K562 (cell line): ENCODE results near the gene ARID3C.

ENCODE experiments used
- BRCA1 ChIP-seq, 2 experiments: fragments of 450-650 bp in 1 of 2; sonication (generic) in 1 of 2; formaldehyde crosslinking in 1 of 2; IDR thresholded peaks; 2 replicates each; pipeline versions ENCODE4 v1.5.0 to v1.6.1; 2017 to 2020; ENCODE audit warnings: mild to moderate bottlenecking in 1 of 2, missing genetic modification reagents in 1 of 2
- EP300 ChIP-seq: IDR thresholded peaks from 2 replicates; pipeline ENCODE4 v1.6.1; 2012; ENCODE audit warnings: low read length, improper control_type of control experiment
- EZH2 ChIP-seq: IDR thresholded peaks from 2 replicates; pipeline ENCODE4 v1.6.1; 2012; ENCODE audit warnings: low read depth, mild to moderate bottlenecking, inconsistent platforms, low read length, borderline replicate concordance
- MYC ChIP-seq, 2 experiments: fragments of 250-450 bp in 1 of 2; sonication (Bioruptor Pico) in 1 of 2; IDR thresholded peaks; 2 replicates each; pipeline versions ENCODE4 v1.5.1 to v1.6.1; 2012 to 2021; ENCODE audit warnings: low read depth in 2 of 2, borderline replicate concordance in 1 of 2, improper control_type of control experiment in 1 of 2, low read length in 1 of 2, mild to moderate bottlenecking in 1 of 2, moderate library complexity in 1 of 2
- YY1 ChIP-seq, 3 experiments: IDR thresholded peaks; 2 replicates each; pipeline ENCODE4 v1.6.1; 2011; ENCODE audit warnings: low read length in 2 of 3, mild to moderate bottlenecking in 2 of 3, moderate library complexity in 2 of 3, borderline replicate concordance in 1 of 3, control low read depth in 1 of 3, low read depth in 1 of 3; ENCODE audit not compliant: insufficient read depth in 3 of 3, insufficient replicate concordance in 2 of 3, control insufficient read depth in 1 of 3, insufficient read length in 1 of 3; ENCODE audit errors: extremely low read depth in 1 of 3
- ZNF830 ChIP-seq: fragments of 250-450 bp; sonication (Bioruptor Pico); IDR thresholded peaks from 2 replicates; pipeline ENCODE4 v1.5.0; 2021; ENCODE audit warnings: mild to moderate bottlenecking
- TF ChIP-seq, protein P1 (sequence below): sonication (generic); formaldehyde crosslinking; IDR thresholded peaks from 2 replicates; pipeline ENCODE4 v1.8.1; 2023; ENCODE audit warnings: mild to moderate bottlenecking, missing genetic modification reagents
- TF ChIP-seq, protein P2 (sequence below), 2 experiments: fragments of 450-650 bp; formaldehyde crosslinking in 1 of 2; IDR thresholded peaks; 2 replicates each; pipeline versions ENCODE4 v1.4.0 to v1.6.1; 2014 to 2020; ENCODE audit warnings: mild to moderate bottlenecking in 2 of 2, borderline replicate concordance in 1 of 2, low read depth in 1 of 2

DNA sequence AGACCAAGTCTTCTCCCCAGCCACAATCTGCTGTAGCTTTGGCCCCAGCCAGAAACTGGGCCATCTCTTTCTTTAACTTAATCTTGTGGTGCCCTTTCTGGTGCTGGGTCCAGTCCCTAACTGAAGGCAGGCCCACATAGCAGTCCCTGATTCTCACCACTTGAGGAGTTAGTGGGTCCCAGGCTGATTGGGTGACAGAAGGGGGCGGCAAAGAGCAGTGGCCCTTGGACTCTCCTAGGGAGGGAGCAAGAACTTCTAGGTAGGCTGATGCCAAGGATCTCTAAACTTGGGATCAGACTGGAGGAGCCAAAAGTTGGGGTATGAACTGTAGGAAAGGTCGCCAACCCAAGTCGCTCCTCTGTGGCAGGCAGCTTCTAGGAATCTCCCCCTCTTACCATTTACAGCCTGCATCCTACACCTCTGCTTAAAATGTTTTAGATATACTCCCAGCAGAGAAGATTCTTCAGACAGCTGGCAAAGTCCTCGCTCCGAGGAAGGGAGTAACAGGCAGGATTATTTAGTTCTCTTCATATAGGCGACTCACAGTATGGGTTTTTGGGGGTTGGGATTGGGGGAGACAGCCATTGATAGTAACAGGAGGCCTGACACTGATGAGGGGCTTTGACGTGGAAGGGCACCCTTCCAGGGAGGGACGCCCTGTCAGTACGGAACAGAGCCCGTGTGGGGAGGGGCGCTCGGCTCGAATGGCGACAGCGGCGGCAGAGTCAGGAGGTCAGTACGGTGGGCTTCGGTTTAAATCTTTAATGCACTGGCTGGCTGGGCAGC lies 35.6 kb upstream of the ARID3C start:
- TF ChIP-seq MYC (IDR thresholded peaks at IDR 0.05; ENCODE audit: low read depth, low read length) (no peak), MYC (CRISPR knock-in tag; IDR thresholded peaks at IDR 0.05; ENCODE audit: borderline replicate concordance, low read depth) (no peak), EP300 (no peak), BRCA1 (IDR thresholded peaks at IDR 0.05) (no peak), BRCA1 (CRISPR knock-in tag; IDR thresholded peaks at IDR 0.05) (no peak), ZNF830 (CRISPR knock-in tag) (no peak), YY1 (IDR thresholded peaks at IDR 0.05; ENCODE audit: borderline replicate concordance in 1 of 3, control insufficient read depth in 1 of 3, extremely low read depth in 1 of 3, insufficient read depth in 3 of 3, insufficient read length in 1 of 3, insufficient replicate concordance in 2 of 3, low read depth in 1 of 3, low read length in 2 of 3) (no peak), EZH2 (no peak)
- TF ChIP-seq, protein P1, sequence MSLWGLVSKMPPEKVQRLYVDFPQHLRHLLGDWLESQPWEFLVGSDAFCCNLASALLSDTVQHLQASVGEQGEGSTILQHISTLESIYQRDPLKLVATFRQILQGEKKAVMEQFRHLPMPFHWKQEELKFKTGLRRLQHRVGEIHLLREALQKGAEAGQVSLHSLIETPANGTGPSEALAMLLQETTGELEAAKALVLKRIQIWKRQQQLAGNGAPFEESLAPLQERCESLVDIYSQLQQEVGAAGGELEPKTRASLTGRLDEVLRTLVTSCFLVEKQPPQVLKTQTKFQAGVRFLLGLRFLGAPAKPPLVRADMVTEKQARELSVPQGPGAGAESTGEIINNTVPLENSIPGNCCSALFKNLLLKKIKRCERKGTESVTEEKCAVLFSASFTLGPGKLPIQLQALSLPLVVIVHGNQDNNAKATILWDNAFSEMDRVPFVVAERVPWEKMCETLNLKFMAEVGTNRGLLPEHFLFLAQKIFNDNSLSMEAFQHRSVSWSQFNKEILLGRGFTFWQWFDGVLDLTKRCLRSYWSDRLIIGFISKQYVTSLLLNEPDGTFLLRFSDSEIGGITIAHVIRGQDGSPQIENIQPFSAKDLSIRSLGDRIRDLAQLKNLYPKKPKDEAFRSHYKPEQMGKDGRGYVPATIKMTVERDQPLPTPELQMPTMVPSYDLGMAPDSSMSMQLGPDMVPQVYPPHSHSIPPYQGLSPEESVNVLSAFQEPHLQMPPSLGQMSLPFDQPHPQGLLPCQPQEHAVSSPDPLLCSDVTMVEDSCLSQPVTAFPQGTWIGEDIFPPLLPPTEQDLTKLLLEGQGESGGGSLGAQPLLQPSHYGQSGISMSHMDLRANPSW, result no peak
- TF ChIP-seq, protein P2, sequence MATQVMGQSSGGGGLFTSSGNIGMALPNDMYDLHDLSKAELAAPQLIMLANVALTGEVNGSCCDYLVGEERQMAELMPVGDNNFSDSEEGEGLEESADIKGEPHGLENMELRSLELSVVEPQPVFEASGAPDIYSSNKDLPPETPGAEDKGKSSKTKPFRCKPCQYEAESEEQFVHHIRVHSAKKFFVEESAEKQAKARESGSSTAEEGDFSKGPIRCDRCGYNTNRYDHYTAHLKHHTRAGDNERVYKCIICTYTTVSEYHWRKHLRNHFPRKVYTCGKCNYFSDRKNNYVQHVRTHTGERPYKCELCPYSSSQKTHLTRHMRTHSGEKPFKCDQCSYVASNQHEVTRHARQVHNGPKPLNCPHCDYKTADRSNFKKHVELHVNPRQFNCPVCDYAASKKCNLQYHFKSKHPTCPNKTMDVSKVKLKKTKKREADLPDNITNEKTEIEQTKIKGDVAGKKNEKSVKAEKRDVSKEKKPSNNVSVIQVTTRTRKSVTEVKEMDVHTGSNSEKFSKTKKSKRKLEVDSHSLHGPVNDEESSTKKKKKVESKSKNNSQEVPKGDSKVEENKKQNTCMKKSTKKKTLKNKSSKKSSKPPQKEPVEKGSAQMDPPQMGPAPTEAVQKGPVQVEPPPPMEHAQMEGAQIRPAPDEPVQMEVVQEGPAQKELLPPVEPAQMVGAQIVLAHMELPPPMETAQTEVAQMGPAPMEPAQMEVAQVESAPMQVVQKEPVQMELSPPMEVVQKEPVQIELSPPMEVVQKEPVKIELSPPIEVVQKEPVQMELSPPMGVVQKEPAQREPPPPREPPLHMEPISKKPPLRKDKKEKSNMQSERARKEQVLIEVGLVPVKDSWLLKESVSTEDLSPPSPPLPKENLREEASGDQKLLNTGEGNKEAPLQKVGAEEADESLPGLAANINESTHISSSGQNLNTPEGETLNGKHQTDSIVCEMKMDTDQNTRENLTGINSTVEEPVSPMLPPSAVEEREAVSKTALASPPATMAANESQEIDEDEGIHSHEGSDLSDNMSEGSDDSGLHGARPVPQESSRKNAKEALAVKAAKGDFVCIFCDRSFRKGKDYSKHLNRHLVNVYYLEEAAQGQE (IDR thresholded peaks at IDR 0.05; ENCODE audit: borderline replicate concordance), result peak; percentile 45; the same call in 1 of the 2 replicates
- TF ChIP-seq, protein P2 (CRISPR knock-in tag; IDR thresholded peaks at IDR 0.05; ENCODE audit: low read depth), result no peak
